ENCODE measurements around the gene GEMIN7.

The GEMIN7 gene

DNA sequence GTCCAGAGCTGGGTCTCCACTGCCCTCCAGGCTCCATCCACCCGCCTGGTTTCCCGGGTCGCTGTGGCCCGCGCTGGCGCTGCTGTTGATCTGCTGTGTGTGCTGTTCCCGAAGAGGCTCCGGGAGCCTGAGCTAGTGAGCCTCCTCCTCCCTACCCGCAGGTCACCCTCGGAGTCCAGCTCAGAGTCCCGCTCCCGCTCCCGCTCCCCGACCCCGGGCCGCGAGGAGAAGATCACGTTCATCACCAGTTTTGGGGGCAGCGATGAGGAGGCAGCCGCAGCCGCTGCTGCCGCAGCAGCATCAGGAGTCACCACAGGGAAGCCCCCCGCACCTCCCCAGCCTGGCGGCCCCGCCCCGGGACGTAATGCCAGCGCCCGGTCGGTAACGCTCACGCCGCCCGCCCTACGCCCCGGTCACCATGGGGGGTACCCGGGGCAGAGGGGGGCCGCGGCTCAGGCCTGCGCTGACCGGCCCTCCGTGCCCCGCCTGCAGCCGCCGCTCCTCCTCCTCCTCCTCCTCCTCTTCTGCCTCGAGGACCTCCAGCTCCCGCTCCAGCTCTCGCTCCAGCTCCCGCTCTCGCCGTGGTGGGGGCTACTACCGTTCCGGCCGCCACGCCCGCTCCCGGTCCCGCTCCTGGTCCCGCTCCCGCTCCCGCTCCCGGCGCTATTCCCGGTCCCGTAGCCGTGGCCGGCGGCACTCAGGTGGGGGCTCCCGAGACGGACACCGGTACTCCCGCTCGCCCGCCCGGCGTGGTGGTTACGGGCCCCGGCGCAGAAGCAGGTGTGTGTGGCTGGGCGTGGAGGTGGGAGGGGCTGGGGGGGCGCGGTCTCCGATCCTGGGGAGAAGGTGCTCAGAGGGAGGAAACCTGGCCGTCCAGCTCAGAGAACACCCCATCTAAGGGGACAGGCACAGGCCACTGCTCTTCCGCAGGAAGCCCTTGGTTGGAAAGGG is 14.9 kb upstream of the GEMIN7 start:
- DNase-seq = no peak

DNA sequence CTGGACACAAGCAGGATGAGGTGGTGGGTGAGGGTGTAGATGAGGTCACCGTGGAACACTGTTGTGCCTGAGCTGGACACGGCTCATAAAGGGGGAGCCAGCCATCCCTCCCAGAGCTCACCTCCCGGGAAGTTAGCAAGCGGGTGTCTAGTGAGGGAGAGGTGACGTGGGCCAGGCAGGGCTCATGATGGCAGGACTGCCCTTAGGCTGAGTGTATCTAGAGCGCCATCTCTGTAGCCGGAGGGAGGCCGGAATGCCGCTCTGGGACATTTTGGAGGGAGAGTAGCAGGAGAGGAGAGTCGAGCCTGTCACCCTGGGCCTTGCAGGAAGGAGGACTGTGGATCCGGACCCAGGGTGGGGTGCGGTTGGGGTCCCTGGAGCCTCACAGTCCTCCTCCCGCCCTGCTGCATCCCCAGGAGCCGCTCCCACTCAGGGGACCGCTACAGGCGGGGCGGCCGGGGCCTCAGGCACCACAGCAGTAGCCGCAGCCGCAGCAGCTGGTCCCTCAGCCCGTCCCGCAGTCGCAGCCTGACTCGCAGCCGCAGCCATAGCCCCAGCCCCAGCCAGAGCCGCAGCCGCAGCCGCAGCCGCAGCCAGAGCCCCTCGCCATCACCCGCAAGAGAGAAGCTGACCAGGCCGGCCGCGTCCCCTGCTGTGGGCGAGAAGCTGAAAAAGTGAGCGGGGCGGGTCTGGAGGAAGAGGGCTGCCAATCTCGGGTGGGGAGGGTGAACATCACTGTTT is 12.0 kb upstream of the GEMIN7 start:
- no peak for DNase-seq

DNA sequence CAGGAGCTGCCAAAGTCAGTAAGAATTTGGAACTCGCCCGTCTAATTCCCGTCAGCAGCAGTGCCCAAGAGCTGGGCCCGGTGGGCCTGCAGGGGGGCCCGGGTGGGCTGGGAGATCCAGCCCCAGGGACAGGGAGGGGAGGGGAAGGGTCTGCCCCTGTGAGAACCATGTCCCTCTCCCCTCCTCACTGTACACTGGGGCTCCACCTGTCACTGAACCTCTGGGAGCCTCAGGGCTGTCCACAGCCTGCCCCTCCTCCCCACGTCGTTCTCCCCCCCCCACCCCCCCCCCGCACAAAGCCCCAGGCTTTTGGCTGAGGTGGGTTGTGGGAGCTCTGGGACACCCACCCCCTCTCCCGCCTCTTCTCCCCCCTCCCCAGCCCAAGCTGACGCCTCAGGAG is 11.0 kb upstream of the GEMIN7 start:
- no peak for DNase-seq

DNA sequence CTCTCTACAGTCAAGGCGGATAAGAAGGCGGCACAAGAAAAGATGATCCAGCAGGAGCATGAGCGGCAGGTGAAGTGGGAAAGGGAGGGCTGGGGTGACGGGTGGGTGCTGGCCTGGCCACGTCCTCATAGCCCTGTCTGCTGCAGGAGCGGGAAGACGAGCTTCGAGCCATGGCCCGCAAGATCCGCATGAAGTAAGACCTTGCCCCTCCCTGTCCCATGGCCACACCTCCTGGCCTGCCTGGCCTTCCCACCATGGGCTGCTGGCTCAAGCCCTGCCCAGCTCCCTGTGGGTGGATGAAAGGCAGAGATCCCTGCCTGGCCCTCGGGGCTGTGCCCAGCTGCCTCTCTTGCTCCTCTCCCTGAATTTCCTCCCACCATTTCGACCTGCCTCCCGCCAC is 10.0 kb upstream of the GEMIN7 start:
- DNase-seq = no peak

DNA sequence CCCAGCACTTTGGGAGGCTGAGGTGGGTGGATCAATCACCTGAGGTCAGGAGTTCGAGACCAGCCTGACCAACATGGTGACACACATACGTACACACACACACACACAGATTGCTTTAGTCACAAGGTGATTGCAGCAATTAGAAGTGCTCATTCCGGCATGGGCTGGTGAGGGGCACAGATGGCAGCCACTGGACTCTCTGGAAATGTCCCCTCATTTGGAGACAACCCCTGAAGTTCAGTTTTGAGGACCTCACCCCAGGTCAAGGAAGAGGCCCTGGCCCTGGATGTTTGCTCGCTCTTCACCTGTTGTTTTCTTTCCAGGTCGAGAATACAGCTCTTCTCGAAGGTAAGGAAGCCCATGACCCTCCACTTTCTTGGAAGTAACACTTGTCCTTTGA is 8.8 kb upstream of the GEMIN7 start:
- no peak for DNase-seq

DNA sequence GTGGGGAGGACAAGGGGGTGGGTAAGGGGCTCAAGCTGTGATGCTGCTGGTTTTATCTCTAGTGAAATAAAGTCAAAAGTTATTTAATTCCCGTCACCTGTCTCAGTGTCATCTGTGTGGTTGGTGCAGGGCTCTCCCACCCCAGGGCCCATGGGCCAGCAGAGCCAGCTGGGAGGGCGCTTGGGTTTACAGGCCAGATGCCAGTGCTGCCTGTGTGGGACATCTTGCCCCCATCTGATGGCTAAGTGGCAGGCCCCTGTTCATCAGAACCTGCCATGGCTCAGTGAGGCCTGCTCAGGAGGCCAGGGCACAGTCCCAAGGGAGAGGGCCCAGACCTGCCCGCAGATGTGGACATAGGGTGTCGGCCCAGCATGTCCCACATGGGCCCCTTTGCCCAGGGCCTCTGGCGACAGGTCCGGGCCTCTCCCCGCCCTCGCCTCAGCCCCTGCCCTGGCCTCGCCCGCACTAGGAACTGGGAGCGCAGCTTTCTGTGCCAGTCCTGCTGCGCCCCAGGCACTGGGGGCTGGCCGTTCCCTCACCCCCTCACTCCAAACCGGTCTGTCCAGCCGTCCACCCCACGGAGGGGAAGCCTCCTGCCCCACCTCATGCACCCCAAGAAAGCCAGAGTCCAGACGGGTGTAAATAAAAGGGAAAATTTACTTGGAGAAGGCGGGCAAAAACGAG is 8.1 kb upstream of the GEMIN7 start:
- DNase-seq = no peak

DNA sequence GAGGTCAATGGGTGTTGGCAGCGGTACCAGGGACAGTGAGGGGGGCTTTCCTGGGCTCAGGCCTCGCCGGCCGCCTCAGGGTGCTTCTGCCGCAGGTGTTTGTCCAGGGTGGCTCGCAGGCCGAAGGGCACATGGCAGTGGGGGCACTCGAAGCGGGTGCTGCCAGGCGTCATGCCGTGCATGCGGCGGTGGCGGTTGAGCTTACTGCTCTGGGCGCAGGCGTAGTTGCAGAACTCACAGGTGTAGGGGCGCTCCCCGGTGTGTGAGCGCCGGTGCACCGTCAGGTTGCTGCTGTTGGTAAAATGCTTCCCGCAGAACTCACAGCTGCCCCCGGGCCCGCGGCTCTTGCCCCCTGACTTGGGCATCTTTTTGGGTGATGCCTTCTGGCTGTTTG is 7.5 kb upstream of the GEMIN7 start:
- no peak for DNase-seq

DNA sequence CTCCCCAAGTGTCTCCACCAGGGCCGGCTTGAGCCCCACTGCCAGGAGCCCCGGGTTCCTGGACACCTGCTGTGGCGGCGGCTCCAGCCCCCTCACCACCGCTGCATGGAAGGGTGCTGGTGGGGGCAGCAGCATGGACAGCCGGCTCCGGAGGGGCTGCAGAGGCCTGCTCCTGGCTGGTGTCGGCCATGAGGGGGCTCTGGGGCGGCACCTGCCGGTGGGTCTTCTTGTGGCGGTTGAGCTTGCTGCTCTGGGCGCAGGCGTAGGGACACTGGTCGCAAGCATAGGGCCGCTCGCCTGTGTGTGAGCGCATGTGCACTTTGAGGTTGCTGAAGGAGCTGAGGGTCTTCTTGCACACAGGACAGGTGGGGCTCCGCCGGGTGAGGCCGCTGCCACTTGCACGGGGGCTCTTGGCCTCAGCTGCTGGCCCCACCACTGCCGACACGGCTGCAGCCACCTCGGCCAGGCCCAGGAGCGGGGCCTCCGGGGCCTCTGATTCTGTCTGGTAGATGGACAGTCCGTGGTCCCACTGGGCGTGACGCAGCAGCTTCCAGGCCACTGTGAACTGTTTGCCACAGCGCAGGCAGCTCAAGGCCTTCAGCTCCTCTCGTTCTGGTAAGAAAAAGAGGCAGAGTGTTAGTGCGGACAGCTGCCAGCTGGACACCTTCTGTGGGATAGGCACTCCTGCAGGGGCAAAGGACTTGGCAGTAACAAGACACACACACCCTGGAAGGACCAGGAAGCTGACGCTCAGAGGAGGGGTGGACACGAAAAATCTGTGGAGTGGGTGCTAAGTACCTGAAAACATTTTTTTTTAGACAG is 6.9 kb upstream of the GEMIN7 start:
- DNase-seq = no peak

DNA sequence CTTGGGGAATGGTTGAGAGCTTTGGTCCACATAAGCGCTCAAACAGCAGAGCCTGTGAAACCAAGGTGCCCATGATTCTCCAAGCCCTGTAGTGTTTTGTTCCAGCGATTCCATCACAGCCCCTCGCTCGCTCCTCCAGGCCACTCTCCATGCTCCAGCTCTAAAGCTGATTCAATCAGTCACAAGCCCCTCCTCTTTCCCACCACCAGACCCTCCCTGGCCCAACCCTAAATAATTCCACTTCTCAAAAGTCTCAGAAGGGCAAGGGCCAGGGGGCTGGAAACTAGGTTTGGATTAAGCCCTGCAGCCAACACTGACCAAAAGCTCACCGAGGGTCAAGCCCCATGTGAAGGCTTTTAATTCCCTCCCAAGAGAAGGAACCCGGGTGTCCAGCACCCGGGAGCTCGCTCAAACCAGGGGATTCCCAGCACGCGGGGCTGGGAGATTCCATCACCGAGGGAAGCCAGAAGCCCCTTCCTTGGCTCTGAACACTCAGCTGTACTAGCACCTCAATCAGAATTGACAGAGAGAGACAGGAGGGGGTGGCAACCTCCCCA is 4.2 kb upstream of the GEMIN7 start:
- no peak for DNase-seq

DNA sequence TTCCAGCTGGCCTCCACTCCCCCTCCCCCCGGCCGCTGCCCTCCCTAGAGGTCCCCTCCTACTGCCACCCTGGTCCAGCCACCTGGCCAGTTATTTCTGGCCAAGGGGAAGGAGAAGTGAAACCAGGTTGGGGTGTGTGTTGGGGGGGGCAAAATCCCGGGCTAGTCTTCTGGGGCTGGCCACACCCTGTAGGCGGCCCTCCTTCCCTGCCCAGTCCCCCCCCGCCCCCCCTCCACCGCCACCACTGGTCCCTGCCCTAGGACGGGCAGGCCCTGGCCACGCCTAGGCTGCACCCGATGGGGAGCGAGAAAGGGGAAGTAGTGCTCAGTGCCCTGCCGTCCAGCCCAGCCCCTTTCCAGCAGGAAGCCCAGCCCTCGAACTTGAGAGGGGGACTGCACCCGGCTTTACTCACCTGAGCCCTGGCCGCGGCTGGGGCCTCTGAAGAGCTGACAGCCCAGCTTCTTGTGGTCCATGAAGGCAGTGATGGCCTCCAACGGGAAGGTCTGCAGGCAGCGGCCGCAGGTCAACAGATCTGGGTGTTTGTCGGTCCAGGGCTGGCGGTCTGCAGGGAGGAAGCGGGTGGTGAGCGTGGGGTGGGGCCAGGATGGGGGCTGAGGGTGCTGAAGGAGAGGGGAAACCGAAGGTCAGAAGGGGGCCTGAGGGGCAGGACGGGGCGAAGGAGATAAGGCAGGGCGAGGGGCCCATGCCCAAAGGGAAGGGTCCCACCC is 3.6 kb upstream of the GEMIN7 start:
- peak; percentile 40 for DNase-seq

DNA sequence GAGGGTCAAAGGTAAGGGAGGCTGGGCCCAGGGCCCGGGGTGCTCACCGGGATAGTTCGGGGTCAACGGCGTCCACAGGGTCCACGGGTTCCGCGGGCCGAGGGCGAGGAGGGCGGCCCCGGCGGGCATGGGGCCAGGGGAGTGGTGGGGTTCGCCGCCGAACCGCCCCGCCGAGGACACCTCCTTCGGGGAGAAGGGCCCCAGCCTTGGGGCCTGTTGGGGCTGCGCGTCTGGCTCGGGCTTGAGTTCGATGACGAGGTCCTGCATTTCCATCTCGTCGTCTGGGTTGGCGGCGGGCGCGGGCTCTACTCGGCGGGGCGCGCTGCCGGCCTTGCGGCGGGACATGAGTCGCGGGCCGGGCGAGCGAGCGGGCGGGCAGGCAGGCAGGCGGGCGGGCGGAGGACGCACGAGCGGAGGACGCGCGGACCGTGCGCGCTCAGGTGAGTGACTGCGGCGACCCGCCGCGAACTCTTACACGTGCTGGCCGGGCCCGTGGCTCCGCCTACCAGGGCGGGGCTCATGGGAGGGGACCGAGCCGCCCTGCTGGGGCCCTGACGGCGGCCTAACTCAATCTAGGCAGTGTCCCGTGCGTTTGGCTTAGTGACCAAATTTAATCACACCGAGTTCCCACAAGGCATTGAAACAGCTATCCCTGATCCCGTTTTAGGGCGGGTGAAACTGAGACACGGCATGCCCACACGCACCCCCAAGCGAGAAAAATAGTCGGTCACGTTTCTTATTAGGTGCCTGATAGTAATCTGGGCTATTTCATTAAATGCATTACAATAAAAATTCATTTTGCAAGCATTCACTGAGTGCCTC is 2.8 kb upstream of the GEMIN7 start, which contains the start of gene ZNF296:
Gene ZNF296, minus strand, starts transcription at position 450 of the 822 bp plus-strand sequence. Its CDS starts 105 bp downstream, at position 345.
- peak; percentile 33 for DNase-seq

DNA sequence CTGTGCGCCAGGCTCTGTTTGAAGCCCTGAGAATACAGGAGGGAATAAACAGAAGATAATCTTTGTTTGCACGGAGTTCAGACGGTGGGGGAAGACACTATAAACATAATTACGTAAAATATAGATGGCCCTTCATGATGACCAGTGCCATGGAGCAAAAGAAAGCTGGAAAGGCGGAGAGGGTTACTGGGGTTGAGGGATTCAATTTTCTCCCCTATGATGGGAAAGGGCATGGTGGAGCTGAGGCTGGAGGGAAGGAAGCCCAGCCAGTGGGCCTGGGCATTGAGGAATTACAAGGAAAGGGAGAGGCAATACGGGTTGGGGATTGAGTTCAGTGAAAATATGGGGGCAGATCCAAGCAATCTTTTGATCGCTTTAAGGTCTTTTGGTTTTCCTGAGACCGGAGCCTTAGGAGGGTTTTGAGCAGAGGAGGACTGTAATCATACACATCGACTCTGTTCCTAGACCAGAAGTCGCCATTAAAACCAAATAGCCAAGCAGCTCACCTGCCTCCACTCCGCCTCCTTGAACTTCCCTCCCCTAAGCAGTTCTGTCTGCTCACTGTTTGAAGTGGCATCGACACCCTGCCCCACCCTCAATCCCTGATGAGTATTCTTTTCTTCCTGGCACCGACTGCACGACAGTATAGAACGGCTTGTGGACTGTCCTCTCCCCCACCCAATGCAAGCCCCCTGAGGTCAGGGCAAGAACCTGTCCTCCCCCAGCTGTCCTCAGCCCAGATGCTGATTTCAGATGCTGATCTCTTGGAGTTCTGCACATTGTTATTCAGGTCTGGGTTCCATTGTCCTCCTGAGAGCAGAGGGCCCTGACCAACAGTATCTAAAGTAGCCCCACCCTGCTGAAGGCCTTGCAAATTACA is 2.0 kb upstream of the GEMIN7 start:
- no peak for DNase-seq

DNA sequence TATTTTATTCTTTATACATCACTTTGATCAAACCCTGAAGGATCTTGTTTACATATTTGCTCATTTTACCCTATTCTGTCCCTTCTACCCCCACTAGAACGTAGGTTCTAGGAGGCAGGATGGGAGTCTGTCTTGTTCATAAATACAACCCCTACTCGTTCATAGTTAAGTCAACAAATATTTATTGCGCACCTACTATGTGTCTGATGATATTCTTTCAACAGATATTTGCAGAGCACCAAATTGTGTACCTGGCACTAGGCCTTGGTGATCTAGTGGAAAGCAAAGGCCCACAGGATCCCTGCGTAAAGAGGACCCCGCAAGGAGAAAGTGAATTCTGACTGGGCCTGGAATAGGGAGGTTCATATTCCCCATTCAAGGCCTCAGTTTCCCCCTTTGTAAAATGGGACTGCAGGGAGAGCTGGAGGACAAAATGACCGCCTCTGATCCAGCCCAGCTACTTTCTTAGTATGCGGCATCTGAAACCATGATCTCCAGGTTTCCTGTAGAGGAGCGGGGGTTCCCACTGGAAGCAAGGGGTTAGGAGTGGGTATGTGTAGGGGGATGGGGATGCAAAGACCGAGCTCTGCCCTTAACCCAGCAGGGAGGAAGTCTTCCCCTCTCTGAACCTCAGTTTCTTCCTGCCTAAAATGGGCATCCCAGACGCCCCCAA is 534 bp upstream of the GEMIN7 start:
- DNase-seq = no peak

DNA sequence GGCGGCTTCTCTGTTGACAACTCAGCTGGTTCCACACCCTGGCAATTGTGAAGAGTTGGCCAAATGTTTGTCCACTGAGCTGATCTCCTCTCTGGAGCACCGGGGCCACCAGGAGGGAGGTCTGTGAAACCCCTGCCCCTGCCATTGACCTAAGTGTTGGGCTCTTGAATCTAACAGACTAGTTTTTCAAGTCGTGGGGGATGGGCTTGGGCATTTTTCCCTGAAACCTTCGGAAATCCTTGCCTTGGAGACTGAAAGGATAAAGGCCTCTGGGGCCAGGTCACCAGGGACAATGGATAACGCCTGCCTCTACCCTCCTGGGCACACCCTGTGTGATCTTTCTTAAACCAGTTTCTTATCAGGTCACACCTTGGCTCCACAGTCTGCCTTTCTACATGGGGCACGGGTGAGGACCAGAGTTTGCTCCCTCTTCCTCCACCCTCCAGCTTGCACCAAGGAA is 881 bp downstream of the GEMIN7 start:
- no peak for DNase-seq

DNA sequence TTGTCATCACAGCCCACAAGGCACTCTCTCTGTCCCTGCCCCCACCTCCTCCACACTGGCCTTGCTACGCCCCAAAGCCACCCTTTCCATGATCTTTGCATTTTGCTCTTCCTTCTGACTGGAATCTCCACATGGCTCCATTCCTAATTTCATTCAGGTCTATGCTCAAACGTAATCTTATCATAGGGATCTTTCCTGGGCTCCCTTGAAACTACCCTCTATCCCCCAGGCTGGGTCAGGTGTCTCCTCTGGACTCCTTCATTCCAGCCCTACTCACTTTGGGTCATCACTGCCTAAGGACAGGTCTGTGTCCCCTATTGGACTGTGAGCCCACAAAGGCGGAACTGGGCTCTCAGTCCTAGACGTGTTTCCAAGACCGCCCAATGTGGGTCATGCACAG is 3.1 kb downstream of the GEMIN7 start:
- DNase-seq = no peak

DNA sequence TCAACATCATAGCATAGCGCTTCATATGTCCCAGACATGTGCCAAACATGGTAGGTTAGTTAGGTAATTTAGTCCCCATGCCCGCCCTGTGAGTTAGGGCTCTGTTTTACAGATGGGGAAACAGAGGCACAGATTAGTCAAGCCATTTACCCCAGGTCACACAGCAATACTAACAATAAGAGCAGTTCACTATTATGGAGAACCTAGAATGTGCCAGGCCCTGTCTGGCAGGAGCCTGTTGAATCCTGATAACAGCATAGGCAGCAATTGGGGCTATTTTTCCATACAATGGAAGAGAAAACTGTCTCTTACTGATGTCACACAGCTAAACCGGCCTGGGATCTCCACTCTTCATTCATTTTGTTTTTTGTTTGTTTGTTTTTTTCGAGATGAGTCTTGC is 7.4 kb downstream of the GEMIN7 start:
- DNase-seq = no peak

DNA sequence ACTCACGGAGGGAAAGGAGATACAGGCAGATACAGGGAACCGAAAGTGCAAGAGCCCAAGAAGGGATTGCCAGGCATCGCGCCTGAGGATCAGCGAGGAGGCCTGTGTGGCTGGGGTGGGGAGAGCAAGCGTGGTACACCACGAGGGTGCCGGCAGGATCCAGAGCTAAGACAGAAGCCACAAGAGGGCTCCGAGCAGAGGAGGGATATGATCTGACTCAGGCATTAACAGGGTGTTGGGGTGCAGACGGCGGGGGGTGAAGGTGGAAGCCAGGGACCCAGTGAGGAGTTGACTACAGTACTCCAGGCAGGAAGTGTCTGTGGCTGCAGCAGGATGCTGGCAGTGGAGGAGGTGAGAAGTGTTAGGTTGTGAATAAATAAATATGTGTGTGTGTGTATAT is 8.5 kb downstream of the GEMIN7 start:
- DNase-seq = no peak

DNA sequence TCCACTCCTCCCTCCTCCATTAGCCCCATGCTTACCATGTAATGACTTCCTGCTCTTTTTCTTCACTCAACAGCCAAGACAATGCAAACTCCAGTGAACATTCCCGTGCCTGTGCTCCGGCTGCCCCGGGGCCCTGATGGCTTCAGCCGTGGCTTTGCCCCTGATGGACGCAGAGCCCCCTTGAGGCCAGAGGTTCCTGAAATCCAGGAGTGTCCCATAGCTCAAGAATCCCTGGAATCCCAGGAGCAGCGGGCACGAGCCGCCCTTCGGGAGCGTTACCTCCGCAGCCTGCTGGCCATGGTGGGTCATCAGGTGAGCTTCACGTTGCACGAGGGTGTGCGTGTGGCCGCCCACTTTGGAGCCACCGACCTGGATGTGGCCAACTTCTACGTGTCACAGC is 11.0 kb downstream of the GEMIN7 start:
- DNase-seq = no peak

DNA sequence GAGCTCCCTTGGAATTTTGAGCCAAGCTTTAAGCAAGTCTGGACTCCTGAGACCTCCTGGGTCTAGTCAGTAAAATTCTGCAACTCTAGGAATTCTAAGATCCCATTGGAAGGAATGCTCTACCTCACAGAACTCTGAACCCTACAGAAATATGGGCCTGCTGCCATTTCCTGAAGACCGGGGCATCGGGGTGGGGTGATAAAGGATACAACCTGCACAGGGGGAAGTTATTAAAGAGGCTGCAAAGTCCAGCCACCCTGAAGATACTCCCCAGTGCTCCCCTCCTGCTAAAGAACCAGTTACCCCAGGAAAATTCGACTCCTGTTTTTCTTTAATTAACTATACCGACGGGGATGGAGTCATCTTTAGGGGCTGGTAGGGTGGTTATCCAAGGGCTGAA is 11.5 kb downstream of the GEMIN7 start:
- DNase-seq = no peak

Measured in NCI-H1048 (cell line).